MM.1S (cell line): ENCODE results near the gene OLIG1.
A peak's percentile ranks its signal among the peaks of the same experiment; 100 is the strongest.

Experiments
- DNase-seq: peaks from one replicate; pipeline ENCODE4 v3.0.0-alpha.2; 2015
- H2AFZ ChIP-seq: fragments of 300-600 bp; sonication (generic); 2 replicates; pipeline ENCODE4 v1.6.0; 2016; ENCODE audit warnings: antibody characterized with exemption, low read length
- H3F3A ChIP-seq: fragments of 300-600 bp; sonication (generic); 2 replicates; pipeline ENCODE4 v1.6.1; 2016; ENCODE audit warnings: mild to moderate bottlenecking, antibody characterized with exemption, low read length, moderate library complexity, mixed read lengths; ENCODE audit not compliant: insufficient read depth
- H3K27ac ChIP-seq: fragments of 300-600 bp; sonication (generic); 2 replicates; pipeline ENCODE4 v1.5.1; 2016; ENCODE audit warnings: mild to moderate bottlenecking, low read length
- H3K27me3 ChIP-seq: fragments of 300-600 bp; sonication (generic); replicated peaks from 2 replicates; pipeline ENCODE4 v1.6.0; 2016; ENCODE audit warnings: low read length; ENCODE audit not compliant: insufficient read depth
- H3K36me3 ChIP-seq: fragments of 300-600 bp; sonication (generic); replicated peaks from 2 replicates; pipeline ENCODE4 v1.6.1; 2016; ENCODE audit warnings: mild to moderate bottlenecking, low read length, mixed read lengths; ENCODE audit not compliant: insufficient read depth
- H3K4me1 ChIP-seq: fragments of 300-600 bp; sonication (generic); 2 replicates; pipeline ENCODE4 v1.6.1; 2016; ENCODE audit warnings: low read length, mixed read lengths
- H3K4me2 ChIP-seq: fragments of 300-600 bp; sonication (generic); 2 replicates; pipeline ENCODE4 v1.6.0; 2016; ENCODE audit warnings: low read depth, low read length
- H3K4me3 ChIP-seq: fragments of 300-600 bp; sonication (generic); 2 replicates; pipeline ENCODE4 v1.5.1; 2016; ENCODE audit warnings: low read length, mixed read lengths
- H3K79me2 ChIP-seq: fragments of 300-600 bp; sonication (generic); 2 replicates; pipeline ENCODE4 v1.6.1; 2016; ENCODE audit warnings: mixed run types, low read length, mixed read lengths
- H3K9ac ChIP-seq: fragments of 300-600 bp; sonication (generic); 2 replicates; pipeline ENCODE4 v1.6.1; 2016; ENCODE audit warnings: low read length, mixed read lengths
- H3K9me2 ChIP-seq: fragments of 300-600 bp; sonication (generic); replicated peaks from 2 replicates; pipeline ENCODE4 v1.6.1; 2016; ENCODE audit warnings: mild to moderate bottlenecking, low read length, mixed read lengths; ENCODE audit not compliant: insufficient read depth
- H3K9me3 ChIP-seq: fragments of 300-600 bp; sonication (generic); replicated peaks from 2 replicates; pipeline ENCODE4 v1.6.1; 2016; ENCODE audit warnings: mild to moderate bottlenecking, low read length, mixed read lengths; ENCODE audit not compliant: insufficient read depth
- H4K20me1 ChIP-seq: fragments of 300-600 bp; sonication (generic); 2 replicates; pipeline ENCODE4 v1.6.1; 2016; ENCODE audit warnings: mild to moderate bottlenecking, low read length, moderate library complexity, mixed read lengths; ENCODE audit not compliant: insufficient read depth
- CTCF ChIP-seq: fragments of 300-600 bp; sonication (generic); IDR thresholded peaks from 2 replicates; pipeline ENCODE4 v1.5.1; 2016; ENCODE audit warnings: antibody characterized with exemption, low read length, mixed read lengths
- EZH2 ChIP-seq: fragments of 300-600 bp; sonication (generic); optimal IDR thresholded peaks from 2 replicates; pipeline ENCODE3; 2017; ENCODE audit warnings: low read depth, mild to moderate bottlenecking, antibody characterized with exemption, low read length, mixed read lengths
- EZH2phosphoT487 ChIP-seq: fragments of 300-600 bp; sonication (generic); IDR thresholded peaks from 2 replicates; pipeline ENCODE4 v1.6.1; 2018; ENCODE audit warnings: antibody characterized with exemption, low read length

OLIG1 gene

GRCh38 chr21:33114276-33114675, 44.3 kb downstream of the OLIG1 start:
- Histone ChIP-seq H3K9me2 (no peaks in the 10 kb centered on the region), H3K4me3 (no peak overlapping the region), H3K4me1 (peaks cover 9% of the 10 kb centered on the region), H3K79me2 (no peaks in the 10 kb centered on the region), H3F3A (no peaks in the 10 kb centered on the region), H3K9ac (no peak overlapping the region), H4K20me1 (no peaks in the 10 kb centered on the region), H3K27ac (no peak overlapping the region), H3K27me3 (peaks cover 29% of the 10 kb centered on the region), H3K4me2 (no peak overlapping the region), H2AFZ (no peak overlapping the region), H3K9me3 (no peaks in the 10 kb centered on the region), H3K36me3 (no peaks in the 10 kb centered on the region)
- DNase-seq: no peak
- TF ChIP-seq CTCF (no peak), EZH2phosphoT487 (no peak), EZH2 (no peak)

GRCh38 chr21:33115631-33116510, 45.9 kb downstream of the OLIG1 start:
- Histone ChIP-seq H3K4me2 (no peak overlapping the region), H3K27me3 (peaks cover 20% of the 10 kb centered on the region), H3K79me2 (no peaks in the 10 kb centered on the region), H3K9me2 (no peaks in the 10 kb centered on the region), H3K27ac (no peak overlapping the region), H3F3A (no peaks in the 10 kb centered on the region), H3K9me3 (no peaks in the 10 kb centered on the region), H3K4me1 (peaks cover 9% of the 10 kb centered on the region), H3K4me3 (no peak overlapping the region), H3K9ac (no peak overlapping the region), H3K36me3 (no peaks in the 10 kb centered on the region), H2AFZ (peak overlapping the region; percentile 1; the same call in 1 of the 2 replicates), H4K20me1 (no peaks in the 10 kb centered on the region)
- TF ChIP-seq EZH2 (no peak), CTCF (no peak), EZH2phosphoT487 (no peak)
- no peak for DNase-seq

GRCh38 chr21:33116676-33117075, 46.7 kb downstream of the OLIG1 start:
- Histone ChIP-seq H4K20me1 (no peaks in the 10 kb centered on the region), H3K36me3 (no peaks in the 10 kb centered on the region), H3F3A (no peaks in the 10 kb centered on the region), H3K79me2 (no peaks in the 10 kb centered on the region), H3K27ac (no peak overlapping the region), H3K27me3 (peaks cover 13% of the 10 kb centered on the region), H3K4me1 (peaks cover 9% of the 10 kb centered on the region), H3K9me3 (no peaks in the 10 kb centered on the region), H2AFZ (no peak overlapping the region), H3K4me3 (no peak overlapping the region), H3K4me2 (no peak overlapping the region), H3K9ac (no peak overlapping the region), H3K9me2 (no peaks in the 10 kb centered on the region)
- no peak for DNase-seq
- no peak for TF ChIP-seq EZH2
- no peak for TF ChIP-seq CTCF
- TF ChIP-seq EZH2phosphoT487: no peak
